ENCODE results near the gene CACNB4.

- TF ChIP-seq POLR2A (IDR thresholded peaks at IDR 0.05): no peak
- no peak for TF ChIP-seq CTCF (IDR thresholded peaks at IDR 0.05)
Measured at GRCh38 chr2:152083202-152083875, 15.5 kb downstream of the CACNB4 start.
